NK-92 treated with Interleukin-12 subunit alpha and Interleukin-12 subunit beta, amount 100 ng/mL, for 24 hours (cell line): ENCODE data around the gene RAD23A.
A peak's percentile ranks its signal among the peaks of the same experiment; 100 is the strongest.
"Not testable (repeated sequence)": the region's sequence is repeated elsewhere in the genome, so short reads cannot be mapped to it uniquely, and the experiment has no call there.

Experiments
- DNase-seq: peaks from one replicate; lab custom pipeline; 2025; lab: John Stamatoyannopoulos, UW

The RAD23A gene

GRCh38 chr19:12937927-12938778 lies 7.5 kb upstream of the RAD23A start, which contains the start of gene CALR:
CALR (plus strand) TSS chr19:12938609; CDS start chr19:12938680, 71 bp downstream.
- DNase-seq: peak; percentile 98

- peak; percentile 50 for DNase-seq
Measured at GRCh38 chr19:12938779-12939601, 6.7 kb upstream of the RAD23A start.

- DNase-seq: no peak
Measured at GRCh38 chr19:12939975-12940423, 5.7 kb upstream of the RAD23A start.

GRCh38 chr19:12940897-12941296 lies 4.8 kb upstream of the RAD23A start:
- DNase-seq: no peak

DNA sequence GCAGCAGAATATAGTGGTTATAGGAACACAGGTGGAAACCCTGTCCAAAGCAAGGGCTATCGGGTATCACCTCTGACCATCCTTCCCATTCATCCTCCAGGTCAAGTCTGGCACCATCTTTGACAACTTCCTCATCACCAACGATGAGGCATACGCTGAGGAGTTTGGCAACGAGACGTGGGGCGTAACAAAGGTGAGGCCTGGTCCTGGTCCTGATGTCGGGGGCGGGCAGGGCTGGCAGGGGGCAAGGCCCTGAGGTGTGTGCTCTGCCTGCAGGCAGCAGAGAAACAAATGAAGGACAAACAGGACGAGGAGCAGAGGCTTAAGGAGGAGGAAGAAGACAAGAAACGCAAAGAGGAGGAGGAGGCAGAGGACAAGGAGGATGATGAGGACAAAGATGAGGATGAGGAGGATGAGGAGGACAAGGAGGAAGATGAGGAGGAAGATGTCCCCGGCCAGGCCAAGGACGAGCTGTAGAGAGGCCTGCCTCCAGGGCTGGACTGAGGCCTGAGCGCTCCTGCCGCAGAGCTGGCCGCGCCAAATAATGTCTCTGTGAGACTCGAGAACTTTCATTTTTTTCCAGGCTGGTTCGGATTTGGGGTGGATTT lies 2.1 kb upstream of the RAD23A start:
- DNase-seq: no peak

- no peak for DNase-seq
Measured at GRCh38 chr19:12944104-12944674, 1.5 kb upstream of the RAD23A start.

DNA sequence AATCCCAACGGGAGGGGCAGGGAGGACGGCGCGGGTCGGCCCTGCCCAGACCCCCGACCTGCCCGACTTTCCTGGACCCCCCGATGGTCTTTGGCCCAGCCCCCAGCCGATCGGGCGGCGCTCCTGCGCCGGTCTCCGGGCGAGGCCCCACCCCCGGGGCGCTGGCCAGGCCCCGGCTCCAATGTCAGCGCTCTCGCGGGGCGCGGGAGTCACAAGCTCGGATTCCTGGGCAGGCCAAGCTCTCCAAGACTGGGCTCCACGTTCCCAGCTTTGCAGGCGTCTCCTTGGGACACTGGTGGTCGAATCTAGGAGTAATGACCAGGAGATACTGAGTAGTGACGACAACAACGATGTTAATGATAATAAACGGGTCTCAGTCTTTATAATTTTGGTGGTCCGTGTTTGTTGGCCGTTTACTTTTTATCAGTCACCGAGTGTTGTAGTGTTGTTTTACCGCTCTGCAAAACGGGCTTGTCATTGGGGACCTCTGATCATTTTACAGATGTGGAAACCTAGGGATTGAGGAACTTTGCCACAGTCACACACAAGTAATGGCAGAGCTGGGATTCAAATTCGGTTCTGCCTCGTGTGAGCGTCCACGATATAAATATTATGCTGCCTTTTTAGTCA lies 545 bp downstream of the RAD23A start:
- DNase-seq: peak; percentile 72

- no peak for DNase-seq
Measured at GRCh38 chr19:12946731-12947496, 1.3 kb downstream of the RAD23A start.

- no peak for DNase-seq
Measured at GRCh38 chr19:12947702-12948611, 2.3 kb downstream of the RAD23A start.

GRCh38 chr19:12948612-12949362 lies 3.1 kb downstream of the RAD23A start:
- DNase-seq: no peak

GRCh38 chr19:12949363-12950283 lies 4.0 kb downstream of the RAD23A start:
- no peak for DNase-seq

GRCh38 chr19:12952050-12952449 lies 6.4 kb downstream of the RAD23A start:
- not testable (repeated sequence) for DNase-seq

GRCh38 chr19:12952488-12953137 lies 7.0 kb downstream of the RAD23A start:
- no peak for DNase-seq

DNA sequence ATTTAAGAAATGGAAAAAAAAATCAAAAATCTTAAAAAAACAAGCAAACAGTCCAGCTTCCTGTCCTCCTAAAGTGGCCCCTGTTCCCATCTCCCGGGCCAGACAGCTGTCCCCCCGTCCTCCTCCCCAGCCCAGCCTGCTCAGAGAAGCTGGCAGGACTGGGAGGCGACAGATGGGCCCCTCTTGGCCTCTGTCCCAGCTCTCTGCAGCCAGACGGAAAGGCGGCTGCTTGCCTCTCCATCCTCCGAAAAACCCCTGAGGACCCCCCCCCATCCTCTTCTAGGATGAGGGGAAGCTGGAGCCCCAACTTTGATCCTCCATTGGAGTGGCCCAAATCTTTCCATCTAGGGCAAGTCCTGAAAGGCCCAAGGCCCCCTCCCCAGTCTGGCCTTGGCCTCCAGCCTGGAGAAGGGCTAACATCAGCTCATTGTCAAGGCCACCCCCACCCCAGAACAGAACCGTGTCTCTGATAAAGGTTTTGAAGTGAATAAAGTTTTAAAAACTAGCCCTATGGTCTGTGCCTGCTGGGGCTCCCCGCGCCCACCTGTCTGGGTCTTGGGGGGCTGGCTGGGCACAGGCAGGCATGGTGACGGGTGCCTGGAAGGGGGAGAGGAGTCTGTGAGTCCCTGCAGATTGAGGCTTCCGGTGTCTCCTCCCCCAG lies 7.6 kb downstream of the RAD23A start:
- no peak for DNase-seq

DNA sequence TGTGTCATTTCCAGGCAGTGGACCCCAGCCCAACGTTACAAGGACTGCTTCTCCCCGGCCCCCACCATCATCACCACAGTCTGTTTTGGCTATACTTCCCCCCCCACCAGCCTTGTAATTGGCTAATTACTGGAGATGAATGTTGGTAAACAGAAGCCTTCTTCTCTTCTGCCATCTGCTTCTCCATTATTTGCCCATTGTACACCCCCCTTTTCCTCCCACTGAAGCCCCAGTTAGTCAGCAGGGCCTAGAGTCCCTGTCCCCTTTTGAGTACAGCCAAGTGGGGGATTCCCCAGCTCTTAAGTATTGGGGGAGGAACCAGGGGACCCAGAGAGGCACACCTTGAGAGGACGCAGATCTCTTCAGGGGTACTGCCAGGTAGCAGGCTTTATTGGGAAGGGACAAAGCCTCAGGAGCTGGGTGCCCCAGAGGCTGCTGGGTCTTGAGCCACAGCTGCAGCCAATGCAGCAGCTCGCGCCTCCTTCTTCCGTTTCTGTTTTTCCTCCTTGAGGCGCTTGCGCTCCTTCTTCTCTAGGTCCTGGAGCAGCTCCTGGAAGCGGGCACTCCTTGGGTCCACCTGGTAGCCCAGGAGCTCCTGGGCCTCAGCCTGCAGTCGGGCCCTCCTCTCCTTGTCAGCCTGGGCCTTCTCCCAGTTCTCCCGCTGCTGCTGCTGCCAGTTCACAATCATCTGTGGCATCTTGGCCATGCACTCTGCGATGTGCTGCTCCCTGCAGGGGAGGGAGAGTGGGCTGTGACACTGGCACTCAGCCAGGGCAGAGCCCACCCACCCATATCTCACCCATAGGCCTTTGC lies 8.3 kb downstream of the RAD23A start:
- DNase-seq: no peak

DNA sequence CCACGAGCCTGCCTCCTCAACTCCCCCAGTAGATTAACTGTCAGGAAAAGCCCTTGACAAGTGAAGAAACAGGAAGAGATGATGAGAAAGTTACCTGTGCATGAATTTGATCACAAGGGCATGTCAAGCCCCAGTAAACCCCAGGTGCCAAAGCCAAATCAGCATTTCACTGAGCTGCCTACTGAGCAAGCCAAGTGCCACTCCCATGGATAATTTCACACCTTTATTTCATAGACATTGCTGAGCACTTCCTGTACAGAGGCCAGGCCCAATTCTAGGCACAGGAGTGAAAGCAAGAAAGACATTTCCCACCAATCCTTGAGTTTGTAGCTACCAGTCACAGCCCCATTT lies 8.9 kb downstream of the RAD23A start:
- DNase-seq: no peak
